Heart left ventricle (tissue), 13 donors: Measurements from ENCODE around the gene KLHL6.

Experiments used
- POLR2A ChIP-seq, 2 donors: fragments of 450-650 bp; IDR thresholded peaks; one replicate each; pipeline ENCODE4 v1.6.1; 2017; ENCODE audit warnings: antibody characterized with exemption in 2 of 2, mild to moderate bottlenecking in 2 of 2, moderate library complexity in 2 of 2
- TF ChIP-seq, protein P1 (sequence below), 12 donors: fragments of 200-600 bp; sonication (generic) in 4 of 12; IDR thresholded peaks; one replicate each; pipeline versions ENCODE4 v1.5.0 to v1.8.0; 2018 to 2022; ENCODE audit warnings: antibody characterized with exemption in 12 of 12, mild to moderate bottlenecking in 5 of 12
- donor health status: ischemic (EF 13 %, LVEDD 7.1; RV severe dilation, severe dysfunction).
- donor health status: DM: no; HTN: yes; CAD: no.
- donor health status: DM: no; HTN: no; CAD: no.
- donor health status: ischemic (EF 25% LVEDD 6.9; RV normal size, moderate dysfunction).
- donor health status: ischemic (EF 25% LVEDD 5.7; RV mildly dilated, moderate dysfunction).
- donor health status: ischemic (EF 35%, LVEDD 5.7; RV mildly dilated, moderate dysfunction).
- donor health status: nonischemic (EF 11% LVEDD 7.7; RV severe dilation, severe dysfunction).
- donor health status: DM: yes; HTN: yes; CAD: no.
- donor health status: PGD.
- donor health status: ischemic (EF 29% LVEDD 5.4; RV normal size, mild dysfunction).
- donor health status: nonischemic (EF 23%, LVEDD 6.1; RV moderate dilation, normal function).

DNA sequence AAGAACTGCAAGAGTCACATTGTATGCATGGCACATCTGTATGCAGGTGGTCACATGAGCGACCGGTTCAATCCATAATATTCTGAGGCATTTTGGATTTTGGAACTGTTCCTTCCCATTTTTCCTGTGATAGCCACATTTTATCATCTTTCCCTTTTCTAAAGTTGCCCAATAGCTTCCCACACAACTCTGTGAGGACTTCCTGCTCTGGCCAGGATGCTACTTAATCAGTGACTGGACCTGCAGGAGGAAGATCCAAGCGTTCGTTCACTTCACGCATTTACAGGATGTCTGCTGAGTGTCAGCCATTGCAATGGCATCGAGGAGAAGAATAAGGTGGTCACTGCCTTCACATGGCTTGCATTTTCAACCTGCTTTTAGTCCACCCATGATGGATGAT lies 9.8 kb downstream of the KLHL6 start:
- TF ChIP-seq, protein P1, sequence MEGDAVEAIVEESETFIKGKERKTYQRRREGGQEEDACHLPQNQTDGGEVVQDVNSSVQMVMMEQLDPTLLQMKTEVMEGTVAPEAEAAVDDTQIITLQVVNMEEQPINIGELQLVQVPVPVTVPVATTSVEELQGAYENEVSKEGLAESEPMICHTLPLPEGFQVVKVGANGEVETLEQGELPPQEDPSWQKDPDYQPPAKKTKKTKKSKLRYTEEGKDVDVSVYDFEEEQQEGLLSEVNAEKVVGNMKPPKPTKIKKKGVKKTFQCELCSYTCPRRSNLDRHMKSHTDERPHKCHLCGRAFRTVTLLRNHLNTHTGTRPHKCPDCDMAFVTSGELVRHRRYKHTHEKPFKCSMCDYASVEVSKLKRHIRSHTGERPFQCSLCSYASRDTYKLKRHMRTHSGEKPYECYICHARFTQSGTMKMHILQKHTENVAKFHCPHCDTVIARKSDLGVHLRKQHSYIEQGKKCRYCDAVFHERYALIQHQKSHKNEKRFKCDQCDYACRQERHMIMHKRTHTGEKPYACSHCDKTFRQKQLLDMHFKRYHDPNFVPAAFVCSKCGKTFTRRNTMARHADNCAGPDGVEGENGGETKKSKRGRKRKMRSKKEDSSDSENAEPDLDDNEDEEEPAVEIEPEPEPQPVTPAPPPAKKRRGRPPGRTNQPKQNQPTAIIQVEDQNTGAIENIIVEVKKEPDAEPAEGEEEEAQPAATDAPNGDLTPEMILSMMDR (IDR thresholded peaks at IDR 0.05): no peak
- no peak for TF ChIP-seq POLR2A (IDR thresholded peaks at IDR 0.05)
